IMR-90 (cell line): ENCODE results near the gene RNFT2.

Experiments
- CEBPB ChIP-seq: IDR thresholded peaks from 2 replicates; pipeline ENCODE4 v1.6.1; 2012; ENCODE audit warnings: low read depth, low read length, improper control_type of control experiment
- CHD1 ChIP-seq: IDR thresholded peaks from 2 replicates; pipeline ENCODE4 v1.6.1; 2012; ENCODE audit warnings: low read depth, low read length, improper control_type of control experiment
- MAFK ChIP-seq: IDR thresholded peaks from 2 replicates; pipeline ENCODE4 v1.6.1; 2012; ENCODE audit warnings: low read depth, low read length, improper control_type of control experiment
- MAZ ChIP-seq: IDR thresholded peaks from 2 replicates; pipeline ENCODE4 v1.6.1; 2012; ENCODE audit warnings: low read depth, mild to moderate bottlenecking, low read length, improper control_type of control experiment, moderate library complexity, borderline replicate concordance
- MXI1 ChIP-seq: IDR thresholded peaks from 2 replicates; pipeline ENCODE4 v1.6.1; 2012; ENCODE audit warnings: low read depth, mild to moderate bottlenecking, low read length, moderate library complexity, borderline replicate concordance
- POLR2A ChIP-seq: IDR thresholded peaks from 2 replicates; pipeline ENCODE4 v1.6.1; 2012; ENCODE audit warnings: mild to moderate bottlenecking, low read depth, low read length
- RAD21 ChIP-seq: IDR thresholded peaks from 2 replicates; pipeline ENCODE4 v1.6.1; 2012; ENCODE audit warnings: low read length, improper control_type of control experiment
- RCOR1 ChIP-seq: IDR thresholded peaks from 2 replicates; pipeline ENCODE4 v1.6.1; 2012; ENCODE audit warnings: mild to moderate bottlenecking, low read length, improper control_type of control experiment; ENCODE audit not compliant: insufficient replicate concordance
- RFX5 ChIP-seq: IDR thresholded peaks from 2 replicates; pipeline ENCODE4 v1.8.0; 2012; ENCODE audit warnings: low read depth, mild to moderate bottlenecking, low read length, moderate library complexity
- SMC3 ChIP-seq: fragments of 150-350 bp; IDR thresholded peaks from 2 replicates; pipeline ENCODE4 v1.6.1; 2016; ENCODE audit warnings: low read depth, mild to moderate bottlenecking, antibody characterized with exemption, low read length, moderate library complexity
- USF2 ChIP-seq: fragments of 150-350 bp; IDR thresholded peaks from 2 replicates; pipeline ENCODE4 v1.6.1; 2017; ENCODE audit warnings: mild to moderate bottlenecking, antibody characterized with exemption, low read length, low read depth
- TF ChIP-seq, protein P1 (sequence below): conservative IDR thresholded peaks from 2 replicates; pipeline ENCODE4 v1.5.1; 2012; ENCODE audit warnings: mild to moderate bottlenecking, low read depth, low read length, improper control_type of control experiment
- TF ChIP-seq, protein P2 (sequence below): fragments of 150-350 bp; IDR thresholded peaks from 2 replicates; pipeline ENCODE4 v1.6.1; 2016; ENCODE audit warnings: low read depth, mild to moderate bottlenecking, low read length, moderate library complexity, borderline replicate concordance

DNA sequence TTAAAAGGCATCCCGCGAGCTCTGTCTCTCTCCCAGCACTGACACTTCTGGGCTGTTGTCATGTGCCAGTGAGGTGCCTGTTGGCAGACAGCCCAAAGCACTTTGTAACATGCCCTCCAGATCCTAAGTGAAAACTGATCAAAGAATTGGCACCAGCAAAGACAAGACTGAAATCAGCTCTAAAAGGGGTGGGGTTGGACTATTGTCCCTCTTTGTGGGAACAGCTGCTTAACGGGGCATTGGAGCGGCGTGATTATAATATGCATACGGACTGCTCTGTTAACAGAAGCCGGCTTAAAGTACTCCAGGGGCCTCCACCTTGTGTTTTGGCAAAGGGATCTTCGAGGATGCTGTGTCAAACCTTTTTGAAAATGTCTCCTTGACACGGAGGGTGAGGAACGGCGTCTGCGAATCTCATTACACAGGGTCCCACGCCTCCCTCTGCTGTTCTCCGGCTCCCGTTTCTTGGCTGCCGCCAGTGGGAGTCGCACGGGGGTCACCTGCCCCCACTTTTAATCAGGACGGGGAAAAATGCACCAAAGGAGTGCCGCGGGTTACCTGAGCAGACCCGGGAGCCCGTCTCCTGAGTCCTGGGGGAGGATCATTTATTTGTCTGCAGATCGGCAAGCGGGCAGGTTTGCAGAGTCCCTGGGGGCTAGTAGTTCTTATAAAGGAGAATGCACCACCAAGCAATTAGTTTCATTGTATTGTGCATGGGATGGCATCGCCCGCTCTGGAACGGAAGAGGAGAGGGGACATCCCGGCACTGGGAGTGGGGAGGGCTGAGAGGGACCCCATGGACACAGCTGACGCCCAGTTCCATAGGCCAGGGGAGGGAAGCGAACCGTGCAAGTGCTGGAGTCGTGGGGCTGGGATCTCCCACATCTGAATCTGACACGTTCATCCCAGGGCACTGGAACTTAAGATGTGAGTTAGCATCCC is 44.6 kb upstream of the RNFT2 start:
- TF ChIP-seq RAD21 (no peak), POLR2A (no peak), CHD1 (no peak), RCOR1 (no peak), RFX5 (no peak), CEBPB (no peak), USF2 (no peak), MAZ (no peak), MXI1 (no peak), SMC3 (no peak), MAFK (no peak)
- TF ChIP-seq, protein P1, sequence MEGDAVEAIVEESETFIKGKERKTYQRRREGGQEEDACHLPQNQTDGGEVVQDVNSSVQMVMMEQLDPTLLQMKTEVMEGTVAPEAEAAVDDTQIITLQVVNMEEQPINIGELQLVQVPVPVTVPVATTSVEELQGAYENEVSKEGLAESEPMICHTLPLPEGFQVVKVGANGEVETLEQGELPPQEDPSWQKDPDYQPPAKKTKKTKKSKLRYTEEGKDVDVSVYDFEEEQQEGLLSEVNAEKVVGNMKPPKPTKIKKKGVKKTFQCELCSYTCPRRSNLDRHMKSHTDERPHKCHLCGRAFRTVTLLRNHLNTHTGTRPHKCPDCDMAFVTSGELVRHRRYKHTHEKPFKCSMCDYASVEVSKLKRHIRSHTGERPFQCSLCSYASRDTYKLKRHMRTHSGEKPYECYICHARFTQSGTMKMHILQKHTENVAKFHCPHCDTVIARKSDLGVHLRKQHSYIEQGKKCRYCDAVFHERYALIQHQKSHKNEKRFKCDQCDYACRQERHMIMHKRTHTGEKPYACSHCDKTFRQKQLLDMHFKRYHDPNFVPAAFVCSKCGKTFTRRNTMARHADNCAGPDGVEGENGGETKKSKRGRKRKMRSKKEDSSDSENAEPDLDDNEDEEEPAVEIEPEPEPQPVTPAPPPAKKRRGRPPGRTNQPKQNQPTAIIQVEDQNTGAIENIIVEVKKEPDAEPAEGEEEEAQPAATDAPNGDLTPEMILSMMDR: no peak
- TF ChIP-seq, protein P2, sequence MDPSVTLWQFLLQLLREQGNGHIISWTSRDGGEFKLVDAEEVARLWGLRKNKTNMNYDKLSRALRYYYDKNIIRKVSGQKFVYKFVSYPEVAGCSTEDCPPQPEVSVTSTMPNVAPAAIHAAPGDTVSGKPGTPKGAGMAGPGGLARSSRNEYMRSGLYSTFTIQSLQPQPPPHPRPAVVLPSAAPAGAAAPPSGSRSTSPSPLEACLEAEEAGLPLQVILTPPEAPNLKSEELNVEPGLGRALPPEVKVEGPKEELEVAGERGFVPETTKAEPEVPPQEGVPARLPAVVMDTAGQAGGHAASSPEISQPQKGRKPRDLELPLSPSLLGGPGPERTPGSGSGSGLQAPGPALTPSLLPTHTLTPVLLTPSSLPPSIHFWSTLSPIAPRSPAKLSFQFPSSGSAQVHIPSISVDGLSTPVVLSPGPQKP: no peak
